ENCODE measurements around the gene CENATAC.

DNA sequence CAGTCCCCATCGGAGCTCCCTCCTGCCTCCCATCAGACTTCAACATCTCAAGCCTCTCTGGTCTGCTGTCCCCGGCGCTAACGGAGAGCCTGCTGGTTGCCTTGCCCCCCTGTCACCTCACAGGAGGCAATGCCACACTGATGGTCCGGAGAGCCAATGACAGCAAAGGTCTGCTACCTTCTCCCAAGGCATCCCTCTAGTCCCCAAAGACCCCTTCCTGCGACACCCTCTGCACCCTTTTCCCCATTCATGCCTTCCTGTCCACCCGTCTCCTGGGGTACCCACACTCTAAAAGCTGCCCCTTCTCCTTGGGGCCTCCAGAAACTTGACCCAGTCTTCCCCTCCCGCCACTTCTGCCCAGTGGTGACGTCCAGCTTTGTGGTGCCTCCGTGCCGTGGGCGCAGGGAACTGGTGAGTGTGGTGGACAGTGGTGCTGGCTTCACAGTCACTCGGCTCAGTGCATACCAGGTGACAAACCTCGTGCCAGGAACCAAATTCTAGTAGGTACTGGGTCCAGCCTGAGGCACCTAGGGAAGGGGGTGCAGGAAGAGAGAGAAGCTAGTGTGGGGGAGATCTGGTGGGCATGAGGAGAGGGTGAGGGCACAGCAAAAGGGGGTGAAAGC is 41.0 kb upstream of the CENATAC start:
- TF ChIP-seq EZH2 (IDR thresholded peaks at IDR 0.05; ENCODE audit: borderline replicate concordance, insufficient read depth, low read length, poor library complexity, severe bottlenecking), result no peak
- no peak for TF ChIP-seq POLR2AphosphoS5 (IDR thresholded peaks at IDR 0.05)
- TF ChIP-seq, protein P1, sequence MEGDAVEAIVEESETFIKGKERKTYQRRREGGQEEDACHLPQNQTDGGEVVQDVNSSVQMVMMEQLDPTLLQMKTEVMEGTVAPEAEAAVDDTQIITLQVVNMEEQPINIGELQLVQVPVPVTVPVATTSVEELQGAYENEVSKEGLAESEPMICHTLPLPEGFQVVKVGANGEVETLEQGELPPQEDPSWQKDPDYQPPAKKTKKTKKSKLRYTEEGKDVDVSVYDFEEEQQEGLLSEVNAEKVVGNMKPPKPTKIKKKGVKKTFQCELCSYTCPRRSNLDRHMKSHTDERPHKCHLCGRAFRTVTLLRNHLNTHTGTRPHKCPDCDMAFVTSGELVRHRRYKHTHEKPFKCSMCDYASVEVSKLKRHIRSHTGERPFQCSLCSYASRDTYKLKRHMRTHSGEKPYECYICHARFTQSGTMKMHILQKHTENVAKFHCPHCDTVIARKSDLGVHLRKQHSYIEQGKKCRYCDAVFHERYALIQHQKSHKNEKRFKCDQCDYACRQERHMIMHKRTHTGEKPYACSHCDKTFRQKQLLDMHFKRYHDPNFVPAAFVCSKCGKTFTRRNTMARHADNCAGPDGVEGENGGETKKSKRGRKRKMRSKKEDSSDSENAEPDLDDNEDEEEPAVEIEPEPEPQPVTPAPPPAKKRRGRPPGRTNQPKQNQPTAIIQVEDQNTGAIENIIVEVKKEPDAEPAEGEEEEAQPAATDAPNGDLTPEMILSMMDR (IDR thresholded peaks at IDR 0.05; ENCODE audit: poor library complexity, severe bottlenecking), result no peak

Data from neural cell (in vitro differentiated cells).